OCI-LY1 (cell line): Measurements from ENCODE around the gene DRICH1.
"Not testable (repeated sequence)": the region's sequence is repeated elsewhere in the genome, so short reads cannot be mapped to it uniquely, and the experiment has no call there.

Source experiments
- H2AFZ ChIP-seq: fragments of 200-600 bp; sonication (generic), shearing (Covaris generic); 2 replicates; pipeline ENCODE4 v1.6.0; 2014; ENCODE audit warnings: antibody characterized with exemption, mild to moderate bottlenecking, low read length
- H3F3A ChIP-seq: fragments of 200-600 bp; sonication (generic), shearing (Covaris generic); 2 replicates; pipeline ENCODE4 v1.6.0; 2014; ENCODE audit warnings: mild to moderate bottlenecking, antibody characterized with exemption, low read length, moderate library complexity; ENCODE audit not compliant: insufficient read depth
- H3K27ac ChIP-seq: fragments of 200-600 bp; sonication (generic); 2 replicates; pipeline ENCODE4 v1.5.1; 2014; ENCODE audit warnings: low read length, mixed run types, mild to moderate bottlenecking, low read depth; ENCODE audit not compliant: poor library complexity, severe bottlenecking
- H3K27me3 ChIP-seq: fragments of 200-600 bp; sonication (generic); 2 replicates; pipeline ENCODE4 v1.6.0; 2014; ENCODE audit warnings: antibody characterized with exemption, mild to moderate bottlenecking, low read length, moderate library complexity; ENCODE audit not compliant: insufficient read depth
- H3K36me3 ChIP-seq: fragments of 200-600 bp; sonication (generic); 2 replicates; pipeline ENCODE4 v1.6.1; 2014; ENCODE audit warnings: mild to moderate bottlenecking, antibody characterized with exemption, low read length, moderate library complexity, mixed read lengths; ENCODE audit not compliant: insufficient read depth
- H3K4me1 ChIP-seq: fragments of 200-600 bp; sonication (generic); 2 replicates; pipeline ENCODE4 v1.5.1; 2014; ENCODE audit warnings: mild to moderate bottlenecking, low read length, moderate library complexity; ENCODE audit not compliant: insufficient read depth, severe bottlenecking
- H3K4me2 ChIP-seq: fragments of 200-600 bp; sonication (generic), shearing (Covaris generic); 2 replicates; pipeline ENCODE4 v1.6.1; 2014; ENCODE audit warnings: low read length
- H3K4me3 ChIP-seq: fragments of 200-600 bp; sonication (generic); 2 replicates; pipeline ENCODE4 v1.5.1; 2014; ENCODE audit warnings: low read length, low read depth, mild to moderate bottlenecking, mixed read lengths; ENCODE audit not compliant: poor library complexity, severe bottlenecking
- H3K79me2 ChIP-seq: fragments of 200-600 bp; shearing (Covaris generic); 2 replicates; pipeline ENCODE4 v1.6.1; 2016; ENCODE audit warnings: mixed run types, low read length, mixed read lengths; ENCODE audit not compliant: insufficient read depth
- H3K9ac ChIP-seq: fragments of 200-600 bp; sonication (generic), shearing (Covaris generic); 2 replicates; pipeline ENCODE4 v1.6.1; 2014; ENCODE audit warnings: mild to moderate bottlenecking, low read length, mixed read lengths
- H3K9me2 ChIP-seq: fragments of 200-600 bp; sonication (generic), shearing (Covaris generic); 2 replicates; pipeline ENCODE4 v1.6.1; 2014; ENCODE audit warnings: low read depth, mild to moderate bottlenecking, low read length, mixed read lengths
- H3K9me3 ChIP-seq: fragments of 200-600 bp; shearing (Covaris generic); 2 replicates; pipeline ENCODE4 v1.6.1; 2014; ENCODE audit warnings: low read length, mixed read lengths
- H4K20me1 ChIP-seq: fragments of 200-600 bp; sonication (generic), shearing (Covaris generic); 2 replicates; pipeline ENCODE4 v1.6.0; 2016; ENCODE audit warnings: mild to moderate bottlenecking, low read length; ENCODE audit not compliant: insufficient read depth
- EZH2 ChIP-seq: fragments of 200-600 bp; sonication (generic), shearing (Covaris generic); IDR thresholded peaks from 2 replicates; pipeline ENCODE4 v1.8.0; 2017; ENCODE audit warnings: borderline replicate concordance, mixed run types, mild to moderate bottlenecking, antibody characterized with exemption, low read length, moderate library complexity, mixed read lengths
- TF ChIP-seq, protein P1 (sequence below): fragments of 200-600 bp; sonication (generic), shearing (Covaris generic); IDR thresholded peaks from 2 replicates; pipeline ENCODE4 v1.5.1; 2017; ENCODE audit warnings: mild to moderate bottlenecking, antibody characterized with exemption, low read length, moderate library complexity, mixed read lengths

Gene DRICH1

GRCh38 chr22:23673826-23674690 lies 41.9 kb upstream of the DRICH1 start:
- no peak overlapping the region for H3K9ac ChIP-seq
- H2AFZ ChIP-seq, result no peak overlapping the region
- H3K4me3 ChIP-seq, result no peak overlapping the region
- no peaks in the 10 kb centered on the region for H4K20me1 ChIP-seq
- no peak overlapping the region for H3K27ac ChIP-seq
- H3K4me1 ChIP-seq, result no peaks in the 10 kb centered on the region
- no peaks in the 10 kb centered on the region for H3K36me3 ChIP-seq
- no peak overlapping the region for H3K4me2 ChIP-seq
- no peaks in the 10 kb centered on the region for H3K9me2 ChIP-seq
- no peak for TF ChIP-seq EZH2
- TF ChIP-seq, protein P1, sequence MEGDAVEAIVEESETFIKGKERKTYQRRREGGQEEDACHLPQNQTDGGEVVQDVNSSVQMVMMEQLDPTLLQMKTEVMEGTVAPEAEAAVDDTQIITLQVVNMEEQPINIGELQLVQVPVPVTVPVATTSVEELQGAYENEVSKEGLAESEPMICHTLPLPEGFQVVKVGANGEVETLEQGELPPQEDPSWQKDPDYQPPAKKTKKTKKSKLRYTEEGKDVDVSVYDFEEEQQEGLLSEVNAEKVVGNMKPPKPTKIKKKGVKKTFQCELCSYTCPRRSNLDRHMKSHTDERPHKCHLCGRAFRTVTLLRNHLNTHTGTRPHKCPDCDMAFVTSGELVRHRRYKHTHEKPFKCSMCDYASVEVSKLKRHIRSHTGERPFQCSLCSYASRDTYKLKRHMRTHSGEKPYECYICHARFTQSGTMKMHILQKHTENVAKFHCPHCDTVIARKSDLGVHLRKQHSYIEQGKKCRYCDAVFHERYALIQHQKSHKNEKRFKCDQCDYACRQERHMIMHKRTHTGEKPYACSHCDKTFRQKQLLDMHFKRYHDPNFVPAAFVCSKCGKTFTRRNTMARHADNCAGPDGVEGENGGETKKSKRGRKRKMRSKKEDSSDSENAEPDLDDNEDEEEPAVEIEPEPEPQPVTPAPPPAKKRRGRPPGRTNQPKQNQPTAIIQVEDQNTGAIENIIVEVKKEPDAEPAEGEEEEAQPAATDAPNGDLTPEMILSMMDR, result no peak
- no peaks in the 10 kb centered on the region for H3K79me2 ChIP-seq
- no peaks in the 10 kb centered on the region for H3K9me3 ChIP-seq
- H3K27me3 ChIP-seq, result no peaks in the 10 kb centered on the region
- H3F3A ChIP-seq, result no peaks in the 10 kb centered on the region

- no peaks in the 10 kb centered on the region for H4K20me1 ChIP-seq
- H3K9ac ChIP-seq, result no peak overlapping the region
- H3K4me3 ChIP-seq, result no peak overlapping the region
- no peak overlapping the region for H3K4me2 ChIP-seq
- no peaks in the 10 kb centered on the region for H3K9me2 ChIP-seq
- no peaks in the 10 kb centered on the region for H3K79me2 ChIP-seq
- H3K36me3 ChIP-seq, result no peaks in the 10 kb centered on the region
- TF ChIP-seq, protein P1, result no peak
- TF ChIP-seq EZH2, result no peak
- H3K27me3 ChIP-seq, result no peaks in the 10 kb centered on the region
- H2AFZ ChIP-seq, result no peak overlapping the region
- H3K4me1 ChIP-seq, result no peaks in the 10 kb centered on the region
- no peaks in the 10 kb centered on the region for H3F3A ChIP-seq
- H3K27ac ChIP-seq, result no peak overlapping the region
- H3K9me3 ChIP-seq, result no peaks in the 10 kb centered on the region
Observed at GRCh38 chr22:23673050-23673620, 41.0 kb upstream of the DRICH1 start.

GRCh38 chr22:23672307-23673049 lies 40.4 kb upstream of the DRICH1 start:
- H3K4me1 ChIP-seq, H3K9me3 ChIP-seq, H3K9ac ChIP-seq, H3K79me2 ChIP-seq, H3K9me2 ChIP-seq, H4K20me1 ChIP-seq, H3K4me3 ChIP-seq, H3K27me3 ChIP-seq, H3K27ac ChIP-seq, H3K4me2 ChIP-seq, H2AFZ ChIP-seq, H3F3A ChIP-seq, H3K36me3 ChIP-seq: not testable (repeated sequence)

DNA sequence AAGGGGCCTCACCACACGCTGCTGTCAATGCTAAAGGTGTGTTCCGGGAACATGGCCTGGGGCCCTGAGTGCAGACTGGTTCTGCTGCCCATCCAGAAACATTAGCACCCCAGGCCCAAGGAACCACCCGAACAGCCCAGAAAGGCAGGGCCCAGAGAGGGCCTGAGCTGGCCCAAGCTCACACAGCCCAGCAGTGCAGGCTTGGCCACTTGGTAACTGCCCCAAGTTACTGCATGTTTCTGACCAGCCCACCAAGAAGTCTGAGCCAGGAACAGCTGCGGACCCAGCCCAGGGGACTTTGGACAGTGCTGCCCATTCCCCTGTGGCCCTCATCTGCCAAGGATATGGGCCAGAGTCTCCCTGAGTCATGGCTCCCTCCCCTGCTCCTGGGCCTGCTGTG lies 39.3 kb upstream of the DRICH1 start:
- H3K79me2 ChIP-seq, H3K27ac ChIP-seq, H3K36me3 ChIP-seq, H3K9me2 ChIP-seq, H3K27me3 ChIP-seq, H2AFZ ChIP-seq, H3F3A ChIP-seq, H3K9ac ChIP-seq, H3K4me1 ChIP-seq, H3K9me3 ChIP-seq, H3K4me3 ChIP-seq, H4K20me1 ChIP-seq, H3K4me2 ChIP-seq: not testable (repeated sequence)
